Forelimb muscle (tissue), 1 donor: Measurements from ENCODE around the gene YES1. TPM values are rescaled to one million over a fixed set of nuclear protein-coding genes. Genes with fewer than 3 reads are reported as not detected.

ENCODE experiments used
- DNase-seq: peaks from one replicate; pipeline ENCODE4 v3.0.0-alpha.2; 2013; ENCODE audit warnings: low read depth
- polyA plus RNA-seq: library from polyadenylated mRNA; unstranded; fragments of 120-200 nt; gene quantifications from one replicate; pipeline ENCODE4 v1.2.1, GENCODE V29; 2013; ENCODE audit not compliant: insufficient read length

YES1 gene
- 45.3 TPM for polyA plus RNA-seq

DNA sequence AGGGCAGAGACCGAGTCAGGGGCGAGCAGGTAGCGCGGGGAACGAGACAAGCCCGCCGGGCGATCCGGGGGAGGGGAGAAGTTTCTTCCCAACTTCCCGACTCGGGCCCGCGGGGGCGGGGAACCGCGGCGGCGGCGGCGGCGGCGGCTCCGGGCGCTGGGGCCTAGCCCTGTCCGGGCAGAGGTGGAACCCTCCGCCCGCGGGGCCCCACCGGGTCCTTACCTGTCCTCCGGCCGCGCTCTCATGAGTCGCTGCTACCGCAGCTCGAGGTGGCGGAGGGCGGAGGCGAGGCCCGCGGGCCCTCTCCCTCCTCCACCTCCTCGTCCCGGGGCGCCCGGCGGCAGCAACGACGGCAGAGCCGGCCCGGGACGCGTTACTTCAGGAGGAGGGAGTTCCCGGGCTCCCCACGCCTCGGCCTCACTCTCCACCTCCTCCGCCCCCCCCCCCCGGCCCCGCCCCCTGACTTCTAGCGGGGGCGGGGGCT, at the start of gene YES1:
Gene YES1, minus strand, starts transcription at position 351 of the 484 bp plus-strand sequence. CDS start 55,415 bp downstream, outside the sequence.
- no peak for DNase-seq

DNA sequence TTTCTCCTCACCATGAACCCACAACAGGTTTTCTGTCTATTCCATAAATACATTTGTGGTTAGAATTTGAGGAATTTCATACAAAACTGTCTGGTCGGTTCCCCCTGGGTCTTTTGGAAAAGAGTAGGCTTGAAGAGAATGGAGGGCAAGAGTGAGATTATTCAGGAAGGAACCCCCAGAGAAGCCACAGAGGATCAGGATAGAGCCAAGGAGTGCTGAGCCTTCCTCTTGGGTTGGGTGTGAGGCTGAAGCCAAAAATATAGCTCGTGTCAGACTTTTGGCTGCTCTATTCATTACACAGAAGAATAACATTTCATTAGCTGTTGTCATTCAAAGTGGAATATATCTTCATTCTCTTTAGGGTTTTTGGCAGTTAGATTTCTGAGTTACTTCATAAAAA, 45.9 kb upstream of the YES1 start:
- DNase-seq, result no peak

GRCh38 chr18:853471-853870, 41.4 kb upstream of the YES1 start:
- no peak for DNase-seq

DNA sequence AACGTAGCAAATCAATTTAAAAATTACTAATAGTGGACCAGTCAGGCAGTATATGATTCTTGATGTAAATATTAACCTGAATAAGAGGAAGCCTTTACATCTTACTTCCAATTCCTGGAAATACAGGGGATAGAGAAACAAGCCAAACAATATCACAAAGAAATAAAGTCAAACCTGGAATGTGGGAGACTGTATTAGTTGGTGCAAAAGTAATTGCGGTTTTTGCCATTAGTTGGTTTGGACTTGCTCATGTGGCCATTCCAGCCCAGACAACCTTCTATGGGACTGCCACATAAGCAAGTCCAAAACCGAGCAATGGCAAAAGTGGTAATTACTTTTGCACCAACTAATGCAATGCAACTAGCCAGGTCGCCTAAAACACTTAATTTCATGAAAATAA, 38.9 kb upstream of the YES1 start:
- DNase-seq, result no peak

GRCh38 chr18:849021-849420, 37.0 kb upstream of the YES1 start:
- DNase-seq, result no peak

- no peak for DNase-seq
Measured at GRCh38 chr18:848062-848861, 36.2 kb upstream of the YES1 start.

- DNase-seq, result no peak
Measured at GRCh38 chr18:845152-845819, 33.2 kb upstream of the YES1 start.

DNA sequence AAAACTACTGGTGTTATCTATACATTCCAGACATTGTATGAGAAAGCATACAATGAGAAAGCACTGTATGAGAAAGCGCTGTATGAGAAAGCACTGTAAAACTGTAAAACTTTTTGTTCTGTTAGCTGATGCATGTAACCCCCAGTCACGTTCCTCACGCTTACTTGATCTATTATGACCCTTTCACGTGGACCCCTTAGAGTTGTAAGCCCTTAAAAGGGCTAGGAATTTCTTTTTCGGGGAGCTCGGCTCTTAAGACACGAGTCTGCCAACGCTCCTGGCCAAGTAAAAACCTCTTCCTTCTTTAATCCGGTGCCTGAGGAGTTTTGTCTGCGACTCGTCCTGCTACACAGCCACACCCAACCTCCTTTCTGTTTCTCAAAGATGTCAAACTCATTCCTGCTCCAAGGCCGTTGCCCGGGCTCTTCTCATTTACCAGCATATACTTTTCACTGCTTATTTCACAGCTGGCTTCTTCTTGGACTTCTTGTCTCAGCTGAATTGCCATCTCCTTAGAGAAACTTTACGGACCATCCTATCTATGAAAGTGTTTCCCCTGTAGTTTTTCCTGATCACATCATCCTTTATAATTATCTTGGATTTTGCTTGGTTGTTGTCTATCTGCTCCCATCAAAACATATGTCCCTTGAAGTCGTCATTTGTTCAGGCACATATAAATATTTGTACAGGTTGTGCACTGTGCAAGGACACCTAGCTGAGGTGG, 29.8 kb upstream of the YES1 start:
- DNase-seq, result no peak

- no peak for DNase-seq
Measured at GRCh38 chr18:840516-840915, 28.5 kb upstream of the YES1 start.

GRCh38 chr18:840023-840408, 28.0 kb upstream of the YES1 start:
- DNase-seq, result no peak

GRCh38 chr18:839224-840022, 27.4 kb upstream of the YES1 start:
- no peak for DNase-seq

GRCh38 chr18:837922-838321, 25.9 kb upstream of the YES1 start:
- DNase-seq, result no peak

GRCh38 chr18:834082-834720, 22.2 kb upstream of the YES1 start:
- no peak for DNase-seq

DNA sequence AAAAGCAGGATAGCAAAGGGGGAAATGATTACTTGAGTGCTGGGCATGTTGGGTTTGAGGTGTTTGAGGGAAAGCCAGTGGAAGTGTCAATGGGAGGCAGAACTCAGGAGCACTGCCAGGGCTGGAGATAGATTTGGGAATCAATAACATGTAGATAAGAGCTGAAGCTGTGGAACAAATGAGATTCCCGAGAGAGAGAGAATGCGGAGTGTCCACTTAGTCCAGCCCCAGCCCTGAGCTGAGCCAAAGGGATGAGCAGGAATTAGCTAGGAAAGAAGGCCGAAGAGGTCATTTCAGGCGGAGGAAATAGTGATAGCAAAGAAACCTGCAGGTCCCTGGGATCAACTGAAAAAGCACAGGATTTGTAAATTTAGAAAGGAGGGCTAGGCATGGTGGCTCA, 21.2 kb upstream of the YES1 start:
- no peak for DNase-seq

- DNase-seq, result no peak
Measured at GRCh38 chr18:832085-832681, 20.1 kb upstream of the YES1 start.

- no peak for DNase-seq
Measured at GRCh38 chr18:830315-830901, 18.4 kb upstream of the YES1 start.

- DNase-seq, result no peak
Measured at GRCh38 chr18:829432-829831, 17.4 kb upstream of the YES1 start.

GRCh38 chr18:827093-827677, 15.1 kb upstream of the YES1 start:
- DNase-seq, result no peak

DNA sequence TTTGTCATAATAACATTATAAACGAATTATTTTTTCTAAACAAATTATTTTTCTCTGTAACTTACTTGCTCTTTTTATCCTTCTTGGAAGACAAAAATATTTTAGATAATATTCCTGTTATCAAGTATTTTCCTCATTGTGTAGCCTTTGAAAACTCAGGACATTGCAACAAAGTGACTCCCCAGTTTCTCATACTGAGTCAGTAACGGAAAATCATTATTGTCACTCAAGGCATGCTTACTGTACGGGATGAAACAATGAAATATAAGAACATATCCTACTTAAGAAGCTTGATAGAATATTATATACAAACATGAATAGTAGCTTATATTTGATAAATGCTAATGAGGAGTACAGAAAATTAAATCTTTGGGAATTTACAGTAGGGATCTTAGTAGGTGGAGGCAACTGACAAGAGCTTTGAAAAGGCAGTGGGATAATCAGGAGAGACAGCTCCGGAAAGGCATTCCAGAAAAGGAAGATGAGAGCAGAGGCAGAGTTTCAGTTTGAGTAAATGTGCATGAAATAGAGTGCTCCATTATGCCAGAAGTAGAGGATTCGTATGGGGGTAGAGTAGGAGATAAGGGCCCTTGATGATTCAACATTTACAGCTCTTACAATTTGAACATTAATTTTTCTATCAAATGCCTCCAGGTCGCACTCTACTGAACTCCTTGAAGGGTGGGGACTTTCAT, 14.0 kb upstream of the YES1 start:
- no peak for DNase-seq
